Measurements from ENCODE around the gene MGMT. TPM values are rescaled to one million over a fixed set of nuclear protein-coding genes. Genes with fewer than 3 reads are reported as not detected.

Gene MGMT
- total and polyA plus RNA-seq, 2 donors (not counting 3 experiments of a cell fraction or from before 2014, with no cell fraction given) = 15.0 to 15.2 TPM

GRCh38 chr10:129788215-129788614 is 321.2 kb downstream of the MGMT start:
- FAIRE-seq = no peak
- no peaks in the 10 kb centered on the region for H3K36me3 ChIP-seq (ENCODE audit: control insufficient read depth in 2 of 2, extremely low read depth in 1 of 2, insufficient read depth in 2 of 2, low read length in 2 of 2)
- POLR2A ChIA-PET = no interaction called here
- intact Hi-C loops (cut with micrococcal nuclease) = no loop called here
- H3K9ac ChIP-seq (replicated peaks; ENCODE audit: extremely low read depth, insufficient read depth, low read length) = no peak overlapping the region
- dilution Hi-C loops (cut with MboI; ENCODE audit: extremely low pct_ligation_motif_present, low sequenced_read_pairs) = no loop called here
- H4K20me1 ChIP-seq (replicated peaks; ENCODE audit: control insufficient read depth, extremely low read depth, insufficient read depth, low read length) = no peaks in the 10 kb centered on the region
- H3K79me2 ChIP-seq (ENCODE audit: control insufficient read depth, insufficient read depth, low read length) = no peaks in the 10 kb centered on the region
- H3K4me1 ChIP-seq (ENCODE audit: control insufficient read depth, extremely low read depth, insufficient read depth, low read length) = no peaks in the 10 kb centered on the region
- no peak overlapping the region for H3K27ac ChIP-seq (ENCODE audit: insufficient read depth, low read depth, low read length)
- DNase-seq (ENCODE audit: low read depth, low spot score) = no peak
- no TSS peak for BruUV-seq (replicated peaks)
- CTCF ChIA-PET = no interaction called here
- peaks cover 6% of the 10 kb centered on the region for H3K9me3 ChIP-seq (replicated peaks; ENCODE audit: control insufficient read depth, insufficient read depth, low read length)
- no peak for TF ChIP-seq FOS (IDR thresholded peaks at IDR 0.05; ENCODE audit: borderline replicate concordance, insufficient read depth, low read length)
- no peak for TF ChIP-seq JUN (IDR thresholded peaks at IDR 0.05; ENCODE audit: borderline replicate concordance, insufficient read depth, insufficient read length, low read depth)
- TF ChIP-seq GATA2 (IDR thresholded peaks at IDR 0.05; ENCODE audit: insufficient read depth, insufficient read length, low read depth, low read length) = no peak
- no peak for TF ChIP-seq MAX (IDR thresholded peaks at IDR 0.05; ENCODE audit: insufficient read depth, insufficient read length)
- no peak for TF ChIP-seq MYC (IDR thresholded peaks at IDR 0.05; ENCODE audit: low read depth, low read length)
- TF ChIP-seq POLR2A (IDR thresholded peaks at IDR 0.05; ENCODE audit: low read depth, low read length) = no peak
- no peak for TF ChIP-seq POLR2AphosphoS5 (IDR thresholded peaks at IDR 0.05; ENCODE audit: insufficient read depth, low read depth, low read length)
- TF ChIP-seq EZH2 (IDR thresholded peaks at IDR 0.05; ENCODE audit: borderline replicate concordance, low read depth, low read length, severe bottlenecking) = no peak
- H3K27me3 ChIP-seq (ENCODE audit: control insufficient read depth in 2 of 2, insufficient read depth in 2 of 2, low read length in 2 of 2) = no peaks in the 10 kb centered on the region
- H2AFZ ChIP-seq (ENCODE audit: low read depth, low read length) = no peak overlapping the region
- no peak overlapping the region for H3K4me2 ChIP-seq (ENCODE audit: insufficient read depth, low read length)
- no peaks in the 10 kb centered on the region for H3K9me1 ChIP-seq (replicated peaks; ENCODE audit: control insufficient read depth, extremely low read depth, insufficient read depth, low read length)
- no peak overlapping the region for H3K4me3 ChIP-seq (replicated peaks in 1 of 3; ENCODE audit: insufficient read depth in 1 of 3, low read depth in 1 of 3, low read length in 3 of 3)
